IMR-90 (cell line): ENCODE measurements around the gene SEL1L3. TPM values are rescaled to one million over a fixed set of nuclear protein-coding genes. Genes with fewer than 3 reads are reported as not detected.

ENCODE experiments used
- microRNA-seq, 2 experiments: library from miRNA; stranded (forward) in 1 of 2; unstranded in 1 of 2; fragments of 10-50 nt in 1 of 2; fragments of <30 nt in 1 of 2; gene quantifications in 1 of 2; microRNA quantifications in 1 of 2; one replicate each; pipeline versions ENCODE3 to v1.1.0; 2013 to 2020; ENCODE audit not compliant: insufficient read depth in 1 of 2, insufficient read length in 1 of 2, unreplicated experiment in 1 of 2
- polyA plus RNA-seq, 3 experiments: library from polyadenylated mRNA; depleted of rRNA; stranded (reverse); fragments of >200 nt; gene quantifications; 2 replicates each; pipeline ENCODE4 v1.2.3, GENCODE V29; 2012; ENCODE audit warnings: low replicate concordance in 1 of 3
- small RNA-seq, 5 experiments: library from RNA; depleted of rRNA; stranded (forward); fragments of <200 nt; gene quantifications; one replicate each; pipeline ENCODE3, GENCODE V24; 2012
- total RNA-seq: library from RNA; depleted of rRNA; stranded (reverse); fragments of >200 nt; gene quantifications from 2 replicates; pipeline ENCODE4 v1.2.3, GENCODE V29; 2012; rRNA removed

SEL1L3 gene
- total and polyA plus RNA-seq, 2 of the 4 experiments (the other 2 are of a cell fraction): 16.4 to 43.7 TPM

Small RNAs within 50 kb of the gene (microRNA-seq; reads per million reads assigned to microRNA genes)
- gene MTND4LP22 (ENCODE audit: insufficient read depth, insufficient read length): not detected

Small RNAs within 50 kb of the gene (small RNA-seq; reads per million reads assigned to genes)
- gene MTND4LP22: 0 reads per million in 5 experiments

Other genes starting within 250 kb of the SEL1L3 start
- not detected in 2 replicates for gene SLC34A2, start 207.1 kb downstream of the SEL1L3 start, total RNA-seq
- not detected in 2 replicates for gene SLC34A2, start 207.1 kb downstream of the SEL1L3 start, polyA plus RNA-seq (2012; rRNA removed)
- 13.6 and 24.4 TPM in 2 replicates for gene SMIM20, start 51.2 kb upstream of the SEL1L3 start, total RNA-seq
- gene SMIM20, start 51.2 kb upstream of the SEL1L3 start, polyA plus RNA-seq (2012; rRNA removed): 20.5 and 23.1 TPM in 2 replicates